Endothelial cell of umbilical vein (primary cell): ENCODE results near the gene PHEX.

ENCODE experiments used
- FOS ChIP-seq: IDR thresholded peaks from 2 replicates; pipeline ENCODE4 v1.6.1; 2011; ENCODE audit warnings: mild to moderate bottlenecking, low read length, moderate library complexity, borderline replicate concordance; ENCODE audit not compliant: insufficient read depth
- JUN ChIP-seq: IDR thresholded peaks from 2 replicates; pipeline ENCODE4 v1.6.1; 2011; ENCODE audit warnings: borderline replicate concordance, low read depth; ENCODE audit not compliant: insufficient read length, insufficient read depth
- POLR2A ChIP-seq: IDR thresholded peaks from 2 replicates; pipeline ENCODE4 v1.6.1; 2012; ENCODE audit warnings: low read depth, mild to moderate bottlenecking, control low read depth, low read length
- POLR2AphosphoS5 ChIP-seq: IDR thresholded peaks from 2 replicates; pipeline ENCODE4 v1.6.1; 2012; ENCODE audit warnings: low read depth, mild to moderate bottlenecking, control low read depth, low read length, moderate library complexity; ENCODE audit not compliant: insufficient read depth
- TF ChIP-seq, protein P1 (sequence below): IDR thresholded peaks from 2 replicates; pipeline ENCODE4 v1.6.1; 2011; ENCODE audit not compliant: insufficient read depth, insufficient read length
- TF ChIP-seq, protein P2 (sequence below), 2 donors: IDR thresholded peaks; 1 replicate in 1 of 2; 2 replicates in 1 of 2; pipeline ENCODE4 v1.5.1; 2011; ENCODE audit warnings: low read length in 2 of 2, mild to moderate bottlenecking in 2 of 2, moderate library complexity in 2 of 2, control low read depth in 1 of 2, inconsistent platforms in 1 of 2, low read depth in 1 of 2; ENCODE audit not compliant: insufficient read depth in 1 of 2; ENCODE audit errors: extremely low read depth in 1 of 2

DNA sequence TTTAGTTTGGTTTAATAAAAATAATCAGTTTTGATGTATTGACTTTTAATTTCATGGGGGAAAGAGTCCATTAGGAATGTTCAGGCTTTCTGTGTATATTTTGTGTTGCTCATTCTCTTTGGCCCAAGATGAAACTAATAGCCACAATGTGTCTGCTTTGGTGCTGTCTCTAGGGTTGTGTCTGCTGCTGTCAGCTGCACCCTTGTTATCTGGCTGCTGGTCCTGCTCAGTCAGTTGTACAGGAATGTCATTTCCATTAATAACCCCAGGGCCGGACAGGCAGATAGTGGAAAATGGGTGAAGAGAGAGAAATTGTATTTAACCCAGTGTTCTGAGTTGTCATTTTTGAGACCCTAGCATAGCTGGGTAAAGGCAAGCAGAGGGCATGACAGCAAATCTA is 115.1 kb downstream of the PHEX start:
- TF ChIP-seq, protein P1, sequence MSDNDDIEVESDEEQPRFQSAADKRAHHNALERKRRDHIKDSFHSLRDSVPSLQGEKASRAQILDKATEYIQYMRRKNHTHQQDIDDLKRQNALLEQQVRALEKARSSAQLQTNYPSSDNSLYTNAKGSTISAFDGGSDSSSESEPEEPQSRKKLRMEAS = no peak
- TF ChIP-seq, protein P2, sequence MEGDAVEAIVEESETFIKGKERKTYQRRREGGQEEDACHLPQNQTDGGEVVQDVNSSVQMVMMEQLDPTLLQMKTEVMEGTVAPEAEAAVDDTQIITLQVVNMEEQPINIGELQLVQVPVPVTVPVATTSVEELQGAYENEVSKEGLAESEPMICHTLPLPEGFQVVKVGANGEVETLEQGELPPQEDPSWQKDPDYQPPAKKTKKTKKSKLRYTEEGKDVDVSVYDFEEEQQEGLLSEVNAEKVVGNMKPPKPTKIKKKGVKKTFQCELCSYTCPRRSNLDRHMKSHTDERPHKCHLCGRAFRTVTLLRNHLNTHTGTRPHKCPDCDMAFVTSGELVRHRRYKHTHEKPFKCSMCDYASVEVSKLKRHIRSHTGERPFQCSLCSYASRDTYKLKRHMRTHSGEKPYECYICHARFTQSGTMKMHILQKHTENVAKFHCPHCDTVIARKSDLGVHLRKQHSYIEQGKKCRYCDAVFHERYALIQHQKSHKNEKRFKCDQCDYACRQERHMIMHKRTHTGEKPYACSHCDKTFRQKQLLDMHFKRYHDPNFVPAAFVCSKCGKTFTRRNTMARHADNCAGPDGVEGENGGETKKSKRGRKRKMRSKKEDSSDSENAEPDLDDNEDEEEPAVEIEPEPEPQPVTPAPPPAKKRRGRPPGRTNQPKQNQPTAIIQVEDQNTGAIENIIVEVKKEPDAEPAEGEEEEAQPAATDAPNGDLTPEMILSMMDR (IDR thresholded peaks at IDR 0.05; ENCODE audit: extremely low read depth in 1 of 2, insufficient read depth in 1 of 2, low read depth in 1 of 2, low read length in 2 of 2) = no peak
- TF ChIP-seq POLR2AphosphoS5 (no peak), JUN (no peak), FOS (no peak), POLR2A (no peak)
